NCI-H2196 treated with DMSO at 0.1 percent for 48 hours (cell line): Measurements from ENCODE around the gene TRPM5.
"Not testable (repeated sequence)": the region's sequence is repeated elsewhere in the genome, so short reads cannot be mapped to it uniquely, and the experiment has no call there.

Source experiments
- DNase-seq: peaks from one replicate; lab custom pipeline; 2025; ENCODE audit not compliant: unreplicated experiment; lab: John Stamatoyannopoulos, UW

TRPM5 gene

GRCh38 chr11:2443881-2444820 lies at the start of gene TRPM5:
TSS of gene TRPM5 (minus strand) at chr11:2444514. CDS start at chr11:2423036, 21,478 bp downstream.
- DNase-seq: peak; percentile 67

GRCh38 chr11:2489083-2489482 lies 44.8 kb upstream of the TRPM5 start:
- DNase-seq: no peak

- DNase-seq: no peak
These were observed 43.7 kb upstream of the TRPM5 start for GRCh38 chr11:2488004-2488403.

- DNase-seq: no peak
These were observed 40.3 kb upstream of the TRPM5 start for GRCh38 chr11:2484576-2485125.

GRCh38 chr11:2483426-2483825 lies 39.1 kb upstream of the TRPM5 start:
- DNase-seq: no peak

GRCh38 chr11:2482745-2483144 lies 38.4 kb upstream of the TRPM5 start:
- no peak for DNase-seq

- no peak for DNase-seq
These were observed 37.9 kb upstream of the TRPM5 start for GRCh38 chr11:2482204-2482603.

GRCh38 chr11:2481253-2481652 lies 36.9 kb upstream of the TRPM5 start:
- no peak for DNase-seq

- no peak for DNase-seq
These were observed 36.5 kb upstream of the TRPM5 start for GRCh38 chr11:2480874-2481220.

- not testable (repeated sequence) for DNase-seq
These were observed 36.0 kb upstream of the TRPM5 start for GRCh38 chr11:2480067-2480873.

GRCh38 chr11:2477936-2478335 lies 33.6 kb upstream of the TRPM5 start:
- no peak for DNase-seq

GRCh38 chr11:2477254-2477653 lies 32.9 kb upstream of the TRPM5 start:
- DNase-seq: no peak

GRCh38 chr11:2475136-2475918 lies 31.0 kb upstream of the TRPM5 start:
- DNase-seq: no peak

GRCh38 chr11:2474059-2474901 lies 30.0 kb upstream of the TRPM5 start:
- DNase-seq: peak; percentile 13

GRCh38 chr11:2473361-2474058 lies 29.2 kb upstream of the TRPM5 start:
- no peak for DNase-seq

- DNase-seq: no peak
These were observed 28.3 kb upstream of the TRPM5 start for GRCh38 chr11:2472428-2473186.

- no peak for DNase-seq
These were observed 27.4 kb upstream of the TRPM5 start for GRCh38 chr11:2471804-2472096.

GRCh38 chr11:2471048-2471803 lies 26.9 kb upstream of the TRPM5 start:
- no peak for DNase-seq
